SK-N-SH (cell line): ENCODE measurements around the gene MUC5B. TPM values are rescaled to one million over a fixed set of nuclear protein-coding genes. Genes with fewer than 3 reads are reported as not detected.

Source experiments
- CTCF ChIA-PET: fragments of 300-600, 350-600 bp; formaldehyde crosslinking; extraction: SDS; loops from one replicate; lab custom pipeline; 2021; lab: Yijun Ruan, JAX
- POLR2A ChIA-PET: fragments of 350-600 bp; sonication (Branson Sonifier 250); formaldehyde crosslinking; extraction: SDS; loops from one replicate; lab custom pipeline; 2020; ENCODE audit warnings: antibody characterized with exemption, inconsistent platforms; lab: Yijun Ruan, JAX
- DNase-seq: peaks from one replicate; pipeline ENCODE4 v3.0.0; 2012
- H2AFZ ChIP-seq: fragments of 200-600 bp; sonication (generic); 2 replicates; pipeline ENCODE4 v1.8.1; 2016; ENCODE audit warnings: antibody characterized with exemption, mild to moderate bottlenecking, low read depth
- H3F3A ChIP-seq: fragments of 200-600 bp; sonication (generic); replicated peaks from 2 replicates; pipeline ENCODE3; 2016; ENCODE audit warnings: antibody characterized with exemption, mild to moderate bottlenecking; ENCODE audit not compliant: insufficient read depth
- H3K27ac ChIP-seq, 2 experiments: fragments of 200-500 bp in 1 of 2; fragments of 200-600 bp in 1 of 2; sonication (Bioruptor generic) in 1 of 2; sonication (generic), shearing (Covaris generic) in 1 of 2; 2 replicates each; pipeline versions ENCODE4 v1.5.1 to v1.6.1; 2014 to 2016; ENCODE audit warnings: low read depth in 2 of 2, inconsistent platforms in 1 of 2, low read length in 1 of 2, mild to moderate bottlenecking in 1 of 2, mixed read lengths in 1 of 2
- H3K27me3 ChIP-seq: fragments of 200-600 bp; sonication (generic), shearing (Covaris generic); 2 replicates; pipeline ENCODE4 v1.6.1; 2016; ENCODE audit warnings: mixed run types; ENCODE audit not compliant: insufficient read depth
- H3K36me3 ChIP-seq, 2 experiments: fragments of 200-500 bp in 1 of 2; fragments of 200-600 bp in 1 of 2; sonication (Bioruptor generic) in 1 of 2; sonication (generic) in 1 of 2; replicated peaks in 1 of 2; 2 replicates each; pipeline versions ENCODE3 to v1.5.1; 2014 to 2016; ENCODE audit warnings: low read length in 1 of 2, mild to moderate bottlenecking in 1 of 2; ENCODE audit not compliant: insufficient read depth in 2 of 2, control insufficient read depth in 1 of 2
- H3K4me1 ChIP-seq, 2 experiments: fragments of 200-500 bp in 1 of 2; fragments of 200-600 bp in 1 of 2; sonication (Bioruptor generic) in 1 of 2; sonication (generic), shearing (Covaris generic) in 1 of 2; 2 replicates each; pipeline versions ENCODE4 v1.5.1 to v1.6.1; 2014 to 2016; ENCODE audit warnings: low read depth in 1 of 2, low read length in 1 of 2, mixed run types in 1 of 2; ENCODE audit not compliant: insufficient read depth in 2 of 2, control insufficient read depth in 1 of 2
- H3K4me2 ChIP-seq: fragments of 200-600 bp; sonication (generic), shearing (Covaris generic); 2 replicates; pipeline ENCODE4 v1.6.1; 2017; ENCODE audit warnings: mixed run types
- H3K4me3 ChIP-seq, 2 experiments: fragments of 200-500 bp in 1 of 2; fragments of 200-600 bp in 1 of 2; sonication (Bioruptor generic) in 1 of 2; sonication (generic), shearing (Covaris generic) in 1 of 2; 2 replicates each; pipeline versions ENCODE4 v1.5.1 to v1.8.1; 2014 to 2016; ENCODE audit warnings: low read depth in 2 of 2, inconsistent platforms in 1 of 2, low read length in 1 of 2, mild to moderate bottlenecking in 1 of 2, mixed read lengths in 1 of 2, moderate library complexity in 1 of 2
- H3K79me2 ChIP-seq: fragments of 200-600 bp; sonication (generic); 2 replicates; pipeline ENCODE4 v1.8.1; 2017; ENCODE audit warnings: mild to moderate bottlenecking; ENCODE audit not compliant: insufficient read depth
- H3K9ac ChIP-seq: fragments of 200-600 bp; sonication (generic); 2 replicates; pipeline ENCODE4 v1.6.1; 2017; ENCODE audit warnings: mixed run types
- H3K9me2 ChIP-seq: fragments of 200-600 bp; sonication (generic); 2 replicates; pipeline ENCODE4 v1.6.1; 2017; ENCODE audit warnings: mixed run types
- H3K9me3 ChIP-seq: fragments of 200-600 bp; sonication (generic); 2 replicates; pipeline ENCODE4 v1.6.1; 2017; ENCODE audit warnings: mixed run types, mild to moderate bottlenecking, moderate library complexity
- H4K20me1 ChIP-seq: fragments of 200-600 bp; sonication (generic); 2 replicates; pipeline ENCODE4 v1.6.1; 2017; ENCODE audit warnings: mild to moderate bottlenecking, mixed run types; ENCODE audit not compliant: insufficient read depth
- EP300 ChIP-seq, 2 experiments: IDR thresholded peaks; 2 replicates each; pipeline versions ENCODE4 v1.4.0 to v1.6.1; 2012; ENCODE audit warnings: borderline replicate concordance in 1 of 2, low read depth in 1 of 2, low read length in 1 of 2
- EZH2phosphoT487 ChIP-seq: fragments of 200-600 bp; sonication (generic); IDR thresholded peaks from 2 replicates; pipeline ENCODE4 v1.6.1; 2017; ENCODE audit warnings: low read depth, mixed run types, mild to moderate bottlenecking, antibody characterized with exemption, moderate library complexity, borderline replicate concordance
- FOXJ3 ChIP-seq: sonication (generic); formaldehyde crosslinking; IDR thresholded peaks from 2 replicates; pipeline ENCODE4 v1.5.1; 2020; ENCODE audit warnings: mild to moderate bottlenecking, missing genetic modification reagents
- FOXM1 ChIP-seq: IDR thresholded peaks from 2 replicates; pipeline ENCODE4 v1.4.0; 2012; ENCODE audit warnings: low read depth, mild to moderate bottlenecking
- GATA2 ChIP-seq: sonication (generic); formaldehyde crosslinking; IDR thresholded peaks from 2 replicates; pipeline ENCODE4 v1.5.0; 2020; ENCODE audit warnings: mild to moderate bottlenecking, missing genetic modification reagents
- MXI1 ChIP-seq: IDR thresholded peaks from 2 replicates; pipeline ENCODE4 v1.6.1; 2012; ENCODE audit warnings: mild to moderate bottlenecking, low read depth, low read length, improper control_type of control experiment
- RFX5 ChIP-seq: IDR thresholded peaks from 2 replicates; pipeline ENCODE4 v1.6.1; 2012; ENCODE audit warnings: mild to moderate bottlenecking, improper control_type of control experiment, low read length
- RXRA ChIP-seq: IDR thresholded peaks from 2 replicates; pipeline ENCODE4 v1.4.0; 2012; ENCODE audit warnings: low read depth, mild to moderate bottlenecking, borderline replicate concordance
- SIN3A ChIP-seq: IDR thresholded peaks from 2 replicates; pipeline ENCODE4 v1.6.1; 2012; ENCODE audit warnings: low read depth, mild to moderate bottlenecking, low read length, moderate library complexity, borderline replicate concordance
- TAF1 ChIP-seq: IDR thresholded peaks from 2 replicates; pipeline ENCODE4 v1.6.1; 2012; ENCODE audit warnings: low read depth, mild to moderate bottlenecking, low read length, moderate library complexity, borderline replicate concordance
- YY1 ChIP-seq: IDR thresholded peaks from 2 replicates; pipeline ENCODE4 v1.4.0; 2012; ENCODE audit warnings: low read depth, mild to moderate bottlenecking
- WGBS: methylation state at CpG from one replicate; pipeline ENCODE4 v1.1.6; 2017; ENCODE audit warnings: low lambda C conversion rate; 5-methylcytosine and 5-hydroxymethylcytosine counted together
- polyA plus RNA-seq, 3 experiments: library from polyadenylated mRNA; depleted of rRNA; stranded (reverse); fragments of >200 nt; gene quantifications; 2 replicates each; pipeline ENCODE4 v1.2.3, GENCODE V29; 2012
- TF ChIP-seq, protein P1 (sequence below): IDR thresholded peaks from 2 replicates; pipeline ENCODE4 v1.6.1; 2012; ENCODE audit warnings: mild to moderate bottlenecking, low read depth, low read length, moderate library complexity
- TF ChIP-seq, protein P2 (sequence below): fragments of 200-600 bp; sonication (generic); IDR thresholded peaks from 2 replicates; pipeline ENCODE4 v1.6.1; 2017; ENCODE audit warnings: antibody characterized with exemption, mild to moderate bottlenecking, moderate library complexity
- TF ChIP-seq, protein P3 (sequence below): fragments of 150-350 bp; IDR thresholded peaks from 2 replicates; pipeline ENCODE4 v1.6.1; 2017; ENCODE audit warnings: antibody characterized with exemption, low read length, low read depth, borderline replicate concordance
- TF ChIP-seq, protein P4 (sequence below): IDR thresholded peaks from 2 replicates; pipeline ENCODE4 v1.4.0; 2012; ENCODE audit warnings: low read depth, borderline replicate concordance

MUC5B gene
- polyA plus RNA-seq, 1 of the 3 experiments (the other 2 are of a cell fraction) = not detected

DNA sequence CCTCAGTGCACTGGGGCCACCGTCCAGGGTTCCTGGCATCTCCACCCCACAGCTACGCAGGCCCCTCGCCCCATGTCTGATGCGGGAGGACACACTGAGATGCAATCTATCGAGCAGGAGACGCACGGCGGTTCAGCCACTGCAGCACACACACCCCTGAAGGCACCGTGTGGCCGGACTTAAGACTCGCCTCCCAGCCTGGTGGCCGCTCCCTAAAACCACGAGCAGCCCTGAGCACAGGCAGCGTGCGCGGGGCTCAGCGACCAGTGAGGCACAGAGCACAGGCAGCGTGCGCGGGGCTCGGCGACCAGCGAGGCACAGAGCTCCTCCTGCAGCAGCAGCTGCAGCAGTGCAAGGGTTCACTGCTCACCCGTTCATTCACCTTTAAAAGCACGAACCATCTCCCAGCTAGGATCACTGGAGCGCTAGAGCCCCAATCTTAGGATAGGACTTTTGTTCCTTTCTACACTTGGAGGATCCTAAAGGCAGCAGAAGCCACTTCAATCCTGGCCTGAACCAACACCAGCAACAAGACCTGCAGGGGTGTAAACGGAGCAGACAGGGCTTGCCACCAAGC is 55.2 kb downstream of the MUC5B start:
- POLR2A ChIA-PET = no interaction called here
- Histone ChIP-seq H4K20me1 (no peaks in the 10 kb centered on the region), H3K4me3 (no peak overlapping the region), H3K4me2 (no peak overlapping the region), H2AFZ (no peak overlapping the region), H3K27ac (no peak overlapping the region), H3K9me3 (no peaks in the 10 kb centered on the region), H3K9me2 (no peaks in the 10 kb centered on the region), H3K9ac (no peak overlapping the region), H3K36me3 (peaks cover 0 to 64% of the 10 kb centered on the region in 2 experiments), H3F3A (peaks cover 3% of the 10 kb centered on the region), H3K4me1 (peaks cover 0 to 19% of the 10 kb centered on the region in 2 experiments; a peak in 1 of 4 replicates), H3K79me2 (no peaks in the 10 kb centered on the region), H3K27me3 (no peaks in the 10 kb centered on the region)
- 98% methylated on average over 8 of the region's 27 CpGs for WGBS
- no peak for DNase-seq
- CTCF ChIA-PET = no interaction called here
- TF ChIP-seq EZH2phosphoT487 (no peak), RFX5 (no peak), MXI1 (no peak), YY1 (no peak), GATA2 (CRISPR knock-in tag) (no peak), FOXJ3 (CRISPR knock-in tag) (no peak), SIN3A (no peak)
- TF ChIP-seq, protein P1, sequence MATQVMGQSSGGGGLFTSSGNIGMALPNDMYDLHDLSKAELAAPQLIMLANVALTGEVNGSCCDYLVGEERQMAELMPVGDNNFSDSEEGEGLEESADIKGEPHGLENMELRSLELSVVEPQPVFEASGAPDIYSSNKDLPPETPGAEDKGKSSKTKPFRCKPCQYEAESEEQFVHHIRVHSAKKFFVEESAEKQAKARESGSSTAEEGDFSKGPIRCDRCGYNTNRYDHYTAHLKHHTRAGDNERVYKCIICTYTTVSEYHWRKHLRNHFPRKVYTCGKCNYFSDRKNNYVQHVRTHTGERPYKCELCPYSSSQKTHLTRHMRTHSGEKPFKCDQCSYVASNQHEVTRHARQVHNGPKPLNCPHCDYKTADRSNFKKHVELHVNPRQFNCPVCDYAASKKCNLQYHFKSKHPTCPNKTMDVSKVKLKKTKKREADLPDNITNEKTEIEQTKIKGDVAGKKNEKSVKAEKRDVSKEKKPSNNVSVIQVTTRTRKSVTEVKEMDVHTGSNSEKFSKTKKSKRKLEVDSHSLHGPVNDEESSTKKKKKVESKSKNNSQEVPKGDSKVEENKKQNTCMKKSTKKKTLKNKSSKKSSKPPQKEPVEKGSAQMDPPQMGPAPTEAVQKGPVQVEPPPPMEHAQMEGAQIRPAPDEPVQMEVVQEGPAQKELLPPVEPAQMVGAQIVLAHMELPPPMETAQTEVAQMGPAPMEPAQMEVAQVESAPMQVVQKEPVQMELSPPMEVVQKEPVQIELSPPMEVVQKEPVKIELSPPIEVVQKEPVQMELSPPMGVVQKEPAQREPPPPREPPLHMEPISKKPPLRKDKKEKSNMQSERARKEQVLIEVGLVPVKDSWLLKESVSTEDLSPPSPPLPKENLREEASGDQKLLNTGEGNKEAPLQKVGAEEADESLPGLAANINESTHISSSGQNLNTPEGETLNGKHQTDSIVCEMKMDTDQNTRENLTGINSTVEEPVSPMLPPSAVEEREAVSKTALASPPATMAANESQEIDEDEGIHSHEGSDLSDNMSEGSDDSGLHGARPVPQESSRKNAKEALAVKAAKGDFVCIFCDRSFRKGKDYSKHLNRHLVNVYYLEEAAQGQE = no peak

DNA sequence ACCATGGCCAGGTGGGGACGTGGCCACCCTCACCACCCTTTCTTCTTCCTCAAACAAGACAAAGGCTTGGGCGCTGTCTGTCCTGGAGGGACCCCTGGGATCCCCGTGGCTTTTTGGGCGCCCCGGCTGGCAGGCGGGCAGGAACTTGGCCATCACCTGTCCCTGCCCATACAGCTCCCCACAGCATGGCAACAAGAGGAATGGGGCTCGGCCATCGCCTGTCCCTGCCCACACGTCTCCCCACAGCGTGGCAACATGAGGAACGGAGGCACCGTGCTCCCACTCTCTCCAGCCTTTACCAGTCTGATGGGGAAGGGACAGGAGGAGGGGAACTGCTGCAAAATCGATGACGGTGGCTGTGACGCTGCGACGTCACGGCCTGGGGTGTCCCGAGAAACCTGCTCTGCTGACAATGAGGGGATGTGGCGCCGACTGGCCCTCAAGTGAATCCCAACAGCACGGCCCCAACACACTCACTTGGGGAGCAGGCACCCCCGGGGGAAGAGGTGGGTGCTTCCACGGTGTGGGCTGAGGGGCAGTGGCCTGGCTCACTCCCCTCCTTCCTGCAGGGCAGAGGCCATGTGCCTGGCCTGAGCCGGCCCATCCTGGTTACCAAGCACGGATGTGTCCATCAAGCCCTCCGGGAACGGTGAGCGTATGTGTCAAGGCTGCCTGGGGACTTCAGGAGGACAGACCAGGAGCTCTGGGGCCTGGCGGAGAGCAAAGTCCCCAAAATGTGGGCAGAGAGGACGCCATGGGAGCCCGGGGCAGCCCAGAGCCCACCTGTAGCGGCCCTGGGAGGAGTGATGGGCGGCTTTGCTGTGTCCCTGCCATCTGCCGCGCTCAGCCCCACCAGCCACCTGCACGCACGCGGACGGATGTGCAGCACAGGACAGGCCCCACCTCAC is 56.2 kb downstream of the MUC5B start:
- no peaks in the 10 kb centered on the region for H3K9me3 ChIP-seq
- H3K27ac ChIP-seq = no peak overlapping the region
- no peak overlapping the region for H3K4me3 ChIP-seq
- no peaks in the 10 kb centered on the region for H3K27me3 ChIP-seq
- no peaks in the 10 kb centered on the region for H4K20me1 ChIP-seq
- 87% methylated on average over 19 of the region's 40 CpGs for WGBS
- no peak overlapping the region for H3K9ac ChIP-seq
- ChIA-PET POLR2A (no interaction called here), CTCF (interaction anchor here (2.0 kb wide), 1 partner anchor 237 kb away, joined by 6 read pairs; no protein-coding TSS in a partner anchor)
- no peak for DNase-seq
- peaks cover 0 to 19% of the 10 kb centered on the region in 2 experiments; a peak in 1 of 4 replicates for H3K4me1 ChIP-seq
- H2AFZ ChIP-seq = no peak overlapping the region
- no peak overlapping the region for H3K4me2 ChIP-seq
- no peaks in the 10 kb centered on the region for H3K9me2 ChIP-seq
- H3K79me2 ChIP-seq = no peaks in the 10 kb centered on the region
- H3F3A ChIP-seq = peaks cover 3% of the 10 kb centered on the region
- peaks cover 0 to 69% of the 10 kb centered on the region in 2 experiments for H3K36me3 ChIP-seq
- TF ChIP-seq RFX5 (no peak), EZH2phosphoT487 (no peak), GATA2 (CRISPR knock-in tag) (no peak), FOXM1 (no peak), TAF1 (no peak), EP300 (IDR thresholded peaks at IDR 0.05; ENCODE audit: borderline replicate concordance in 1 of 2, low read depth in 1 of 2, low read length in 1 of 2) (no peak), SIN3A (no peak), RXRA (no peak)
- TF ChIP-seq, protein P2, sequence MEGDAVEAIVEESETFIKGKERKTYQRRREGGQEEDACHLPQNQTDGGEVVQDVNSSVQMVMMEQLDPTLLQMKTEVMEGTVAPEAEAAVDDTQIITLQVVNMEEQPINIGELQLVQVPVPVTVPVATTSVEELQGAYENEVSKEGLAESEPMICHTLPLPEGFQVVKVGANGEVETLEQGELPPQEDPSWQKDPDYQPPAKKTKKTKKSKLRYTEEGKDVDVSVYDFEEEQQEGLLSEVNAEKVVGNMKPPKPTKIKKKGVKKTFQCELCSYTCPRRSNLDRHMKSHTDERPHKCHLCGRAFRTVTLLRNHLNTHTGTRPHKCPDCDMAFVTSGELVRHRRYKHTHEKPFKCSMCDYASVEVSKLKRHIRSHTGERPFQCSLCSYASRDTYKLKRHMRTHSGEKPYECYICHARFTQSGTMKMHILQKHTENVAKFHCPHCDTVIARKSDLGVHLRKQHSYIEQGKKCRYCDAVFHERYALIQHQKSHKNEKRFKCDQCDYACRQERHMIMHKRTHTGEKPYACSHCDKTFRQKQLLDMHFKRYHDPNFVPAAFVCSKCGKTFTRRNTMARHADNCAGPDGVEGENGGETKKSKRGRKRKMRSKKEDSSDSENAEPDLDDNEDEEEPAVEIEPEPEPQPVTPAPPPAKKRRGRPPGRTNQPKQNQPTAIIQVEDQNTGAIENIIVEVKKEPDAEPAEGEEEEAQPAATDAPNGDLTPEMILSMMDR = no peak
- TF ChIP-seq, protein P3, sequence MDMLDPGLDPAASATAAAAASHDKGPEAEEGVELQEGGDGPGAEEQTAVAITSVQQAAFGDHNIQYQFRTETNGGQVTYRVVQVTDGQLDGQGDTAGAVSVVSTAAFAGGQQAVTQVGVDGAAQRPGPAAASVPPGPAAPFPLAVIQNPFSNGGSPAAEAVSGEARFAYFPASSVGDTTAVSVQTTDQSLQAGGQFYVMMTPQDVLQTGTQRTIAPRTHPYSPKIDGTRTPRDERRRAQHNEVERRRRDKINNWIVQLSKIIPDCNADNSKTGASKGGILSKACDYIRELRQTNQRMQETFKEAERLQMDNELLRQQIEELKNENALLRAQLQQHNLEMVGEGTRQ = no peak
- TF ChIP-seq, protein P4, sequence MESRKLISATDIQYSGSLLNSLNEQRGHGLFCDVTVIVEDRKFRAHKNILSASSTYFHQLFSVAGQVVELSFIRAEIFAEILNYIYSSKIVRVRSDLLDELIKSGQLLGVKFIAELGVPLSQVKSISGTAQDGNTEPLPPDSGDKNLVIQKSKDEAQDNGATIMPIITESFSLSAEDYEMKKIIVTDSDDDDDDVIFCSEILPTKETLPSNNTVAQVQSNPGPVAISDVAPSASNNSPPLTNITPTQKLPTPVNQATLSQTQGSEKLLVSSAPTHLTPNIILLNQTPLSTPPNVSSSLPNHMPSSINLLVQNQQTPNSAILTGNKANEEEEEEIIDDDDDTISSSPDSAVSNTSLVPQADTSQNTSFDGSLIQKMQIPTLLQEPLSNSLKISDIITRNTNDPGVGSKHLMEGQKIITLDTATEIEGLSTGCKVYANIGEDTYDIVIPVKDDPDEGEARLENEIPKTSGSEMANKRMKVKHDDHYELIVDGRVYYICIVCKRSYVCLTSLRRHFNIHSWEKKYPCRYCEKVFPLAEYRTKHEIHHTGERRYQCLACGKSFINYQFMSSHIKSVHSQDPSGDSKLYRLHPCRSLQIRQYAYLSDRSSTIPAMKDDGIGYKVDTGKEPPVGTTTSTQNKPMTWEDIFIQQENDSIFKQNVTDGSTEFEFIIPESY = no peak
